Neural cell (in vitro differentiated cells): ENCODE results near the gene GMDS.

Source experiments
- CTCF ChIP-seq: fragments of 450-650 bp; IDR thresholded peaks from 2 replicates; pipeline ENCODE4 v1.5.1; 2014; ENCODE audit warnings: antibody characterized with exemption, mild to moderate bottlenecking, moderate library complexity; ENCODE audit not compliant: poor library complexity, severe bottlenecking
- EP300 ChIP-seq: fragments of 450-650 bp; conservative IDR thresholded peaks from 2 replicates; pipeline ENCODE4 v1.6.1; 2014; ENCODE audit warnings: antibody characterized with exemption, mild to moderate bottlenecking, moderate library complexity; ENCODE audit not compliant: poor library complexity, severe bottlenecking
- EZH2 ChIP-seq: fragments of 200-600, 300-800 bp; shearing (Covaris generic), sonication (generic); IDR thresholded peaks from 2 replicates; pipeline ENCODE4 v1.6.1; 2014; ENCODE audit warnings: antibody characterized with exemption, low read length, borderline replicate concordance, mild to moderate bottlenecking; ENCODE audit not compliant: insufficient read depth, poor library complexity, severe bottlenecking
- POLR2AphosphoS5 ChIP-seq: IDR thresholded peaks from 2 replicates; pipeline ENCODE4 v1.6.1; 2012
- RAD21 ChIP-seq: fragments of 450-650 bp; conservative IDR thresholded peaks from 2 replicates; pipeline ENCODE4 v1.6.1; 2014; ENCODE audit warnings: antibody characterized with exemption, mild to moderate bottlenecking, moderate library complexity
- REST ChIP-seq: IDR thresholded peaks from 2 replicates; pipeline ENCODE4 v1.6.1; 2012; ENCODE audit warnings: borderline replicate concordance
- SMC3 ChIP-seq: fragments of 450-650 bp; conservative IDR thresholded peaks from 2 replicates; pipeline ENCODE4 v1.6.1; 2014; ENCODE audit warnings: antibody characterized with exemption, mild to moderate bottlenecking, moderate library complexity; ENCODE audit not compliant: poor library complexity

GRCh38 chr6:1911474-1911873 is 333.9 kb downstream of the GMDS start:
- TF ChIP-seq EZH2: no peak
- TF ChIP-seq POLR2AphosphoS5: no peak
- TF ChIP-seq CTCF: no peak
- TF ChIP-seq REST: no peak
- TF ChIP-seq EP300: no peak
- TF ChIP-seq RAD21: no peak
- no peak for TF ChIP-seq SMC3
